GM13976 (cell line): Measurements from ENCODE around the gene EIF4G3.
"Not testable (repeated sequence)": the region's sequence is repeated elsewhere in the genome, so short reads cannot be mapped to it uniquely, and the experiment has no call there.

Experiments
- DNase-seq: peaks from one replicate; pipeline ENCODE4 v3.0.0; 2012; ENCODE audit warnings: low spot score
- CTCF ChIP-seq: IDR thresholded peaks from 2 replicates; pipeline ENCODE4 v1.5.1; 2012; ENCODE audit warnings: borderline replicate concordance, mild to moderate bottlenecking; ENCODE audit not compliant: insufficient read depth; ENCODE audit errors: extremely low read depth, missing control alignments, control extremely low read depth
- in situ Hi-C: fragments of 300-500 bp; cut with MboI; formaldehyde crosslinking; loops from one replicate; pipeline ENCODE4 v1.12.0; 2022; ENCODE audit warnings: low sequenced_read_pairs, mixed read lengths, inconsistent platforms; ENCODE audit not compliant: unreplicated experiment

The EIF4G3 gene

DNA sequence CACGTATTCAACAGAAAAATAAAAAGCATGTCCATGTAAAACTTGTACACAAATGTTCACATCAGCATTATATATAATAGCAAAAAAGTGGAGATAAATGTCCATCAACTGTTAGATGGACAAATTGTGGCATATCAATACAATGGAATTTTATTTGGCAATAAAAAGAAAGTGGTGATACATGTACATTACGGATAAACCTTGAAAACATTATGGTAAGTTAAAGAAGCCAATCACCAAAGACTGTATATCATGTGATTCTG, 76.9 kb downstream of the EIF4G3 start:
- no peak for DNase-seq
- TF ChIP-seq CTCF = no peak
- in situ Hi-C loops = no loop called here

GRCh38 chr1:21099034-21099868, 77.4 kb downstream of the EIF4G3 start:
- in situ Hi-C loops = no loop called here

DNA sequence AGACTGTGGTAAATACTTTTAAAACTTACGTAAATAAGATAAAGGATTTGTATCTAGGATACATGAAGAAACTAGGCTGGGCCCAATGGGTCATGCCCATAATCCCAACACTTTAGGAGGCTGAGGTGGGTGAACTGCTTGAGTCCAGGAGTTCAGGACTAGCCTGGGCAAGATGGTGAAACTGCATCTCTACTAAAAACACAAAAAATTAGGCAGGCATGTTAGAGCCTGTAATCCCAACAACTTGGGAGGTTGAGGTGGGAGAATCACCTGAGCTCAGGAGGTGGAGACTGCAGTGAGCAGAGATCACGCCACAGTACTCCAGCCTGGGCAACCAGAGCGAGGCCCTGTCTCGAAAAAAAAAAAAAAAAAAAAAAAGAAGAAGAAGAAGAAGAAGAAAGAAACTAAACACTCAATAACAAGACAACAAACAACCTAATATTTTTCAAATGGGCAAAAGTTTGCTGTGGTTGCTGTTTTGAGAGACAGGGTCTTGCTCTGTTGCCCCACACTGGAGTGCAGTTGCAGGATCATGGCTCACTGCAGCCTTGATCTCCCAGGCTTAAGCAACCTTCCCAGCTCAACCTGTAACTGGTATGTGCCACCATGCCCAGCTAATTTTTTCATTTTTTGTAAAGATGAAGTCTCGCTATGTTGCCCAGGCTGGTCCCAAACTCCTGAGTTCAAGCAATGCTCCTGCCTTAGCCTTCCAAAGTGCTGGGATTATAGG, 78.3 kb downstream of the EIF4G3 start:
- in situ Hi-C loops = no loop called here
- DNase-seq = no peak
- TF ChIP-seq CTCF = no peak

More at GRCh38 chr1:21099034-21099868, 77.4 kb downstream of the EIF4G3 start:
- no peak for TF ChIP-seq CTCF
- DNase-seq = no peak

GRCh38 chr1:21097729-21098128, 79.0 kb downstream of the EIF4G3 start:
- in situ Hi-C loops = no loop called here
- no peak for DNase-seq
- TF ChIP-seq CTCF = no peak

GRCh38 chr1:21095976-21096375, 80.7 kb downstream of the EIF4G3 start:
- no peak for TF ChIP-seq CTCF
- DNase-seq = no peak
- in situ Hi-C loops = no loop called here

- DNase-seq, in situ Hi-C loops: not testable (repeated sequence)
These were observed 82.4 kb downstream of the EIF4G3 start for GRCh38 chr1:21094282-21094681.

DNA sequence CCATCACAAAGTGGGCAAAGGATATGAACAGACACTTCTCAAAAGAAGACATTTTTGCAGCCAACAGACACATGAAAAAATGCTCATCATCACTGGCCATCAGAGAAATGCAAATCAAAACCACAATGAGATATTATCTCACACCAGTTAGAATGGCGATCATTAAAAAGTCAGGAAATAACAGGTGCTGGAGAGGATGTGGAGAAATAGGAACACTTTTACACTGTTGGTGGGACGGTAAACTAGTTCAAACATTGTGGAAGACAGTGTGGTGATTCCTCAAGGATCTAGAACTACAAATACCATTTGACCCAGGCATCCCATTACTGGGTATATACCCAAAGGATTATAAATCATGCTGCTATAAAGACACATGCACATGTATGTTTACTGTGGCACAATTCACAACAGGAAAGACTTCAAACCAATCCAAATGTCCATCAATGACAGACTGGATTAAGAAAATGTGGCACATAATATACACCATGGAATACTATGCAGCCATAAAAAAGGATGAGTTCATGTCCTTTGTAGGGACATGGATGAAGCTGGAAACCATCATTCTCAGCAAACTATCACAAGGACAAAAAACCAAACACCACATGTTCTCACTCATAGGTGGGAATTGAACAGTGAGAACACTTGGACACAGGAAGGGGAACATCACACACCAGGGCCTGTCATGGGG, 83.3 kb downstream of the EIF4G3 start:
- DNase-seq, in situ Hi-C loops: not testable (repeated sequence)

- DNase-seq, in situ Hi-C loops: not testable (repeated sequence)
These were observed 84.2 kb downstream of the EIF4G3 start for GRCh38 chr1:21092545-21092944.

- DNase-seq, in situ Hi-C loops: not testable (repeated sequence)
These were observed 85.5 kb downstream of the EIF4G3 start for GRCh38 chr1:21091053-21091690.
